PC-9 (cell line): ENCODE measurements around the gene IFNA17.

Experiments
- EZH2 ChIP-seq: fragments of 200-600 bp; sonication (generic); IDR thresholded peaks from 2 replicates; pipeline ENCODE4 v1.8.0; 2017; ENCODE audit warnings: antibody characterized with exemption, low read depth
- TF ChIP-seq, protein P1 (sequence below): fragments of 200-600 bp; sonication (generic); conservative IDR thresholded peaks from 2 replicates; pipeline ENCODE4 v1.6.1; 2017; ENCODE audit warnings: mixed run types, antibody characterized with exemption, mild to moderate bottlenecking, moderate library complexity

DNA sequence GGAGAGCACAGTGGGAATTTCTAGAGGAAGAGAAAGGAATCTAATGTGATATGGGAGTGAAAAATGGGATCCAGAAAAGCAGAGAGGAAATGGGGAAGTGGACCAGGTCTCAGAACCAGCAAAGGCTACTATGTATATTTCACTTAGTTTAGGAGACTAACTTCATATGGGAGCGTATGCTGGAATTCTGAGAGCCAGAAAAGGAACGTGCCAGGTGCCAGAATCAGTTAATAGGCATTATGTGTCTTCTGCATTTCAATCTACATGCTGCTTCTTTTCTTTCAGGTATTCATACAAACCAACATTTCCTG lies 40.3 kb upstream of the IFNA17 start:
- TF ChIP-seq, protein P1, sequence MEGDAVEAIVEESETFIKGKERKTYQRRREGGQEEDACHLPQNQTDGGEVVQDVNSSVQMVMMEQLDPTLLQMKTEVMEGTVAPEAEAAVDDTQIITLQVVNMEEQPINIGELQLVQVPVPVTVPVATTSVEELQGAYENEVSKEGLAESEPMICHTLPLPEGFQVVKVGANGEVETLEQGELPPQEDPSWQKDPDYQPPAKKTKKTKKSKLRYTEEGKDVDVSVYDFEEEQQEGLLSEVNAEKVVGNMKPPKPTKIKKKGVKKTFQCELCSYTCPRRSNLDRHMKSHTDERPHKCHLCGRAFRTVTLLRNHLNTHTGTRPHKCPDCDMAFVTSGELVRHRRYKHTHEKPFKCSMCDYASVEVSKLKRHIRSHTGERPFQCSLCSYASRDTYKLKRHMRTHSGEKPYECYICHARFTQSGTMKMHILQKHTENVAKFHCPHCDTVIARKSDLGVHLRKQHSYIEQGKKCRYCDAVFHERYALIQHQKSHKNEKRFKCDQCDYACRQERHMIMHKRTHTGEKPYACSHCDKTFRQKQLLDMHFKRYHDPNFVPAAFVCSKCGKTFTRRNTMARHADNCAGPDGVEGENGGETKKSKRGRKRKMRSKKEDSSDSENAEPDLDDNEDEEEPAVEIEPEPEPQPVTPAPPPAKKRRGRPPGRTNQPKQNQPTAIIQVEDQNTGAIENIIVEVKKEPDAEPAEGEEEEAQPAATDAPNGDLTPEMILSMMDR = no peak
- no peak for TF ChIP-seq EZH2
